Esophagus muscularis mucosa (tissue), 4 donors: ENCODE data around the gene LRRK1. TPM values are rescaled to one million over a fixed set of nuclear protein-coding genes. Genes with fewer than 3 reads are reported as not detected.

Experiments used
- DNase-seq: peaks from one replicate; pipeline ENCODE4 v3.0.0-alpha.2; 2017; ENCODE audit errors: extremely low spot score
- H3K27ac ChIP-seq, 4 donors: fragments of 200-600 bp; sonication (generic); replicated peaks in 1 of 4; 1 replicate in 3 of 4; 2 replicates in 1 of 4; pipeline ENCODE4 v1.5.1; 2016 to 2019; ENCODE audit warnings: mild to moderate bottlenecking in 1 of 4
- H3K27me3 ChIP-seq, 4 donors: fragments of 200-600 bp; sonication (generic); one replicate each; pipeline versions ENCODE4 v1.5.1 to v1.6.0; 2016 to 2019
- H3K36me3 ChIP-seq, 4 donors: fragments of 200-600 bp; sonication (generic); one replicate each; pipeline ENCODE4 v1.5.1; 2016 to 2019
- H3K4me1 ChIP-seq, 4 donors: fragments of 200-600 bp; sonication (generic); one replicate each; pipeline ENCODE4 v1.5.1; 2016 to 2019
- H3K4me3 ChIP-seq, 4 donors: fragments of 200-600 bp; sonication (generic); 1 replicate in 2 of 4; 2 replicates in 2 of 4; pipeline ENCODE4 v1.5.1; 2016 to 2019; ENCODE audit warnings: mild to moderate bottlenecking in 4 of 4, moderate library complexity in 1 of 4
- H3K9me3 ChIP-seq, 4 donors: fragments of 200-600 bp; sonication (generic); 1 replicate in 3 of 4; 2 replicates in 1 of 4; pipeline ENCODE4 v1.5.1; 2016 to 2019
- CTCF ChIP-seq, 3 experiments: fragments of 200-600 bp in 2 of 3; fragments of 450-650 bp in 1 of 3; sonication (generic) in 2 of 3; IDR thresholded peaks; one replicate each; pipeline ENCODE4 v1.5.1; 2017 to 2019; ENCODE audit warnings: antibody characterized with exemption in 3 of 3, mild to moderate bottlenecking in 2 of 3, moderate library complexity in 1 of 3
- EP300 ChIP-seq: sonication (generic); formaldehyde crosslinking; IDR thresholded peaks from one replicate; pipeline ENCODE4 v1.6.1; 2017; ENCODE audit warnings: antibody characterized with exemption
- POLR2A ChIP-seq: fragments of 450-650 bp; IDR thresholded peaks from one replicate; pipeline ENCODE4 v1.6.1; 2017; ENCODE audit warnings: antibody characterized with exemption, moderate library complexity, mild to moderate bottlenecking, low read depth
- POLR2AphosphoS5 ChIP-seq, 2 donors: sonication (generic); formaldehyde crosslinking; IDR thresholded peaks; one replicate each; pipeline ENCODE4 v1.6.1; 2017; ENCODE audit warnings: antibody characterized with exemption in 2 of 2
- WGBS: methylation state at CpG from one replicate; pipeline ENCODE4 v1.1.5; 2018; 5-methylcytosine and 5-hydroxymethylcytosine counted together
- intact Hi-C: fragments of 100-400 bp; cut with DNase I; formaldehyde crosslinking; loops from one replicate; pipeline ENCODE4 v1.15.1; 2023
- total RNA-seq, 4 donors: library from RNA; depleted of rRNA; stranded (reverse); fragments of >200 nt; gene quantifications; one replicate each; pipeline versions ENCODE4 v1.1.0 to v1.2.1, GENCODE V29; 2016

The LRRK1 gene
- total RNA-seq, 4 donors from 2014 or later = 11.3 to 18.0 (median 15.4) TPM

- peaks cover 0 to 65% (median 42%) of the 10 kb centered on the region in 4 donors for H3K36me3 ChIP-seq
- no peak for TF ChIP-seq CTCF (IDR thresholded peaks at IDR 0.05)
- TF ChIP-seq EP300 = no peak
- TF ChIP-seq POLR2AphosphoS5 (IDR thresholded peaks at IDR 0.05) = no peak
- no peak for TF ChIP-seq POLR2A
- no peaks in the 10 kb centered on the region for H3K9me3 ChIP-seq
- 87% methylated on average over 18 of the region's 22 CpGs for WGBS
- H3K4me3 ChIP-seq = no peak overlapping the region
- DNase-seq = peak; percentile 68
- no peaks in the 10 kb centered on the region for H3K27me3 ChIP-seq
- intact Hi-C loops = no loop called here
- no peak overlapping the region for H3K27ac ChIP-seq
- peaks cover 0 to 7% (median 0%) of the 10 kb centered on the region in 4 donors for H3K4me1 ChIP-seq
Measured at GRCh38 chr15:101049856-101050622, 130.9 kb downstream of the LRRK1 start.

GRCh38 chr15:101050623-101051290 is 131.6 kb downstream of the LRRK1 start:
- Histone ChIP-seq H3K27ac (no peak overlapping the region), H3K36me3 (peaks cover 0 to 72% (median 49%) of the 10 kb centered on the region in 4 donors), H3K4me3 (no peak overlapping the region), H3K27me3 (no peaks in the 10 kb centered on the region), H3K9me3 (no peaks in the 10 kb centered on the region), H3K4me1 (peaks cover 0 to 5% (median 0%) of the 10 kb centered on the region in 4 donors)
- TF ChIP-seq EP300 = no peak
- no peak for TF ChIP-seq POLR2A
- no peak for TF ChIP-seq POLR2AphosphoS5 (IDR thresholded peaks at IDR 0.05)
- TF ChIP-seq CTCF (IDR thresholded peaks at IDR 0.05) = no peak
- DNase-seq = peak; percentile 88
- WGBS = 81% methylated on average over 3 of the region's 10 CpGs
- intact Hi-C loops = no loop called here

- DNase-seq = peak; percentile 29
- Histone ChIP-seq H3K4me1 (no peaks in the 10 kb centered on the region), H3K36me3 (peaks cover 0 to 77% (median 46%) of the 10 kb centered on the region in 4 donors), H3K27ac (no peak overlapping the region), H3K4me3 (no peak overlapping the region), H3K27me3 (no peaks in the 10 kb centered on the region), H3K9me3 (no peaks in the 10 kb centered on the region)
- WGBS = 90% methylated on average over 10 of the region's 28 CpGs
- intact Hi-C loops = no loop called here
- TF ChIP-seq EP300 (no peak), POLR2A (no peak), POLR2AphosphoS5 (IDR thresholded peaks at IDR 0.05) (no peak), CTCF (IDR thresholded peaks at IDR 0.05) (no peak)
Measured at GRCh38 chr15:101051291-101052030, 132.3 kb downstream of the LRRK1 start.

- Histone ChIP-seq H3K9me3 (no peaks in the 10 kb centered on the region), H3K4me1 (no peaks in the 10 kb centered on the region), H3K36me3 (peaks cover 0 to 77% (median 46%) of the 10 kb centered on the region in 4 donors), H3K27ac (no peak overlapping the region), H3K4me3 (no peak overlapping the region), H3K27me3 (no peaks in the 10 kb centered on the region)
- 84% methylated on average over 11 of the region's 13 CpGs for WGBS
- intact Hi-C loops = no loop called here
- DNase-seq = peak; percentile 66
- TF ChIP-seq POLR2AphosphoS5 (IDR thresholded peaks at IDR 0.05) (no peak), CTCF (IDR thresholded peaks at IDR 0.05) (no peak), EP300 (no peak), POLR2A (no peak)
Measured at GRCh38 chr15:101052031-101052620, 133.0 kb downstream of the LRRK1 start.
